HEK293 (cell line): ENCODE data around the gene IL17REL.

ENCODE experiments used
- CTCF ChIA-PET: fragments of 350-600 bp; formaldehyde crosslinking; extraction: SDS; loops from one replicate; lab custom pipeline; 2021; ENCODE audit warnings: antibody characterized with exemption; lab: Yijun Ruan, JAX
- POLR2A ChIA-PET: fragments of 300-600 bp; formaldehyde crosslinking; extraction: SDS; loops from one replicate; lab custom pipeline; 2020; ENCODE audit warnings: antibody characterized with exemption, inconsistent platforms; lab: Yijun Ruan, JAX
- H3K27ac ChIP-seq: fragments of 200-500 bp; sonication (Bioruptor generic); 2 replicates; pipeline ENCODE4 v1.5.1; 2014; ENCODE audit warnings: low read depth, low read length, control low read depth, inconsistent platforms; ENCODE audit errors: extremely low read depth
- H3K36me3 ChIP-seq, 2 experiments: fragments of 200-500 bp in 1 of 2; sonication (Bioruptor generic) in 1 of 2; 1 replicate in 1 of 2; 2 replicates in 1 of 2; pipeline ENCODE4 v1.5.1; 2014 to 2017; ENCODE audit warnings: inconsistent platforms in 2 of 2, low read length in 2 of 2; ENCODE audit not compliant: control insufficient read depth in 2 of 2, insufficient read depth in 1 of 2
- H3K4me1 ChIP-seq: fragments of 200-500 bp; sonication (Bioruptor generic); 2 replicates; pipeline ENCODE4 v1.5.1; 2014; ENCODE audit warnings: mild to moderate bottlenecking, low read length, inconsistent platforms; ENCODE audit not compliant: control insufficient read depth, insufficient read depth
- H3K4me3 ChIP-seq: 2 replicates; pipeline ENCODE4 v1.5.1; 2011; ENCODE audit warnings: low read depth, mild to moderate bottlenecking, control low read depth, low read length, moderate library complexity
- H3K9me3 ChIP-seq: fragments of 200-500 bp; sonication (Bioruptor generic); 2 replicates; pipeline ENCODE4 v1.5.1; 2014; ENCODE audit warnings: low read depth, low read length, inconsistent platforms; ENCODE audit not compliant: control insufficient read depth, insufficient read depth
- EGR2 ChIP-seq: fragments of 450-650 bp; formaldehyde crosslinking; IDR thresholded peaks from 2 replicates; pipeline ENCODE4 v1.5.1; 2016; ENCODE audit warnings: low read depth, missing biosample characterization, missing genetic modification characterization
- KLF10 ChIP-seq: fragments of 450-650 bp; IDR thresholded peaks from 2 replicates; pipeline ENCODE4 v1.5.1; 2018; ENCODE audit warnings: missing biosample characterization, mild to moderate bottlenecking, missing genetic modification characterization
- MEIS1 ChIP-seq: sonication (generic); formaldehyde crosslinking; IDR thresholded peaks from 2 replicates; pipeline ENCODE4 v1.8.1; 2022; ENCODE audit warnings: missing genetic modification reagents, mild to moderate bottlenecking, borderline replicate concordance
- OVOL3 ChIP-seq: fragments of 450-650 bp; formaldehyde crosslinking; IDR thresholded peaks from 2 replicates; pipeline ENCODE4 v1.5.1; 2016; ENCODE audit warnings: missing biosample characterization, missing genetic modification characterization
- SP2 ChIP-seq: fragments of 450-650 bp; formaldehyde crosslinking; IDR thresholded peaks from 2 replicates; pipeline ENCODE4 v1.5.1; 2016; ENCODE audit warnings: missing biosample characterization, missing genetic modification characterization
- YY1 ChIP-seq: fragments of 450-650 bp; formaldehyde crosslinking; IDR thresholded peaks from 2 replicates; pipeline ENCODE4 v1.5.1; 2018; ENCODE audit warnings: missing biosample characterization, missing genetic modification characterization
- ZBTB48 ChIP-seq: fragments of 450-650 bp; formaldehyde crosslinking; IDR thresholded peaks from 2 replicates; pipeline ENCODE4 v1.5.1; 2016; ENCODE audit warnings: missing biosample characterization, missing genetic modification characterization
- ZEB2 ChIP-seq: fragments of 450-650 bp; formaldehyde crosslinking; IDR thresholded peaks from 2 replicates; pipeline ENCODE4 v1.5.1; 2016; ENCODE audit warnings: missing biosample characterization, missing genetic modification characterization
- ZFHX2 ChIP-seq: fragments of 450-650 bp; formaldehyde crosslinking; conservative IDR thresholded peaks from 2 replicates; pipeline ENCODE4 v1.5.1; 2016; ENCODE audit warnings: missing biosample characterization, missing genetic modification characterization
- ZNF155 ChIP-seq: fragments of 450-650 bp; formaldehyde crosslinking; IDR thresholded peaks from 2 replicates; pipeline ENCODE4 v1.5.1; 2016; ENCODE audit warnings: missing biosample characterization, missing genetic modification characterization
- ZNF221 ChIP-seq: fragments of 450-650 bp; formaldehyde crosslinking; IDR thresholded peaks from 2 replicates; pipeline ENCODE4 v1.5.1; 2017; ENCODE audit warnings: missing biosample characterization, missing genetic modification characterization, borderline replicate concordance
- ZNF292 ChIP-seq: fragments of 450-650 bp; formaldehyde crosslinking; IDR thresholded peaks from 2 replicates; pipeline ENCODE4 v1.5.1; 2016; ENCODE audit warnings: low read depth, missing biosample characterization, missing genetic modification characterization, borderline replicate concordance
- ZNF311 ChIP-seq: fragments of 450-650 bp; formaldehyde crosslinking; IDR thresholded peaks from 2 replicates; pipeline ENCODE4 v1.5.1; 2017; ENCODE audit warnings: missing biosample characterization, missing genetic modification characterization, borderline replicate concordance
- ZNF394 ChIP-seq: fragments of 450-650 bp; formaldehyde crosslinking; IDR thresholded peaks from 2 replicates; pipeline ENCODE4 v1.5.1; 2016; ENCODE audit warnings: missing biosample characterization, missing genetic modification characterization, mild to moderate bottlenecking, moderate library complexity, borderline replicate concordance
- ZNF404 ChIP-seq: fragments of 450-650 bp; formaldehyde crosslinking; IDR thresholded peaks from 2 replicates; pipeline ENCODE4 v1.5.1; 2017; ENCODE audit warnings: missing biosample characterization, missing genetic modification characterization
- ZNF529 ChIP-seq: fragments of 450-650 bp; formaldehyde crosslinking; IDR thresholded peaks from 2 replicates; pipeline ENCODE4 v1.5.1; 2017; ENCODE audit warnings: missing genetic modification characterization, missing biosample characterization; ENCODE audit not compliant: insufficient replicate concordance
- ZNF658 ChIP-seq: fragments of 450-650 bp; formaldehyde crosslinking; IDR thresholded peaks from 2 replicates; pipeline ENCODE4; 2016; ENCODE audit warnings: missing biosample characterization, missing genetic modification characterization
- TF ChIP-seq, protein P1 (sequence below): fragments of 450-650 bp; formaldehyde crosslinking; IDR thresholded peaks from 2 replicates; pipeline ENCODE4 v1.5.1; 2016; ENCODE audit warnings: missing biosample characterization, missing genetic modification characterization
- TF ChIP-seq, protein P2 (sequence below): fragments of 450-650 bp; formaldehyde crosslinking; IDR thresholded peaks from 2 replicates; pipeline ENCODE4 v1.5.1; 2016; ENCODE audit warnings: missing biosample characterization, missing genetic modification characterization
- TF ChIP-seq, protein P3 (sequence below): fragments of 450-650 bp; formaldehyde crosslinking; IDR thresholded peaks from 2 replicates; pipeline ENCODE4; 2016; ENCODE audit warnings: missing biosample characterization, missing genetic modification characterization
- TF ChIP-seq, protein P4 (sequence below): fragments of 450-650 bp; formaldehyde crosslinking; IDR thresholded peaks from 2 replicates; pipeline ENCODE4 v1.5.1; 2016; ENCODE audit warnings: missing biosample characterization, missing genetic modification characterization
- TF ChIP-seq, protein P5 (sequence below): fragments of 450-650 bp; formaldehyde crosslinking; IDR thresholded peaks from 2 replicates; pipeline ENCODE4 v1.5.1; 2016; ENCODE audit warnings: missing biosample characterization, missing genetic modification characterization

Gene IL17REL

DNA sequence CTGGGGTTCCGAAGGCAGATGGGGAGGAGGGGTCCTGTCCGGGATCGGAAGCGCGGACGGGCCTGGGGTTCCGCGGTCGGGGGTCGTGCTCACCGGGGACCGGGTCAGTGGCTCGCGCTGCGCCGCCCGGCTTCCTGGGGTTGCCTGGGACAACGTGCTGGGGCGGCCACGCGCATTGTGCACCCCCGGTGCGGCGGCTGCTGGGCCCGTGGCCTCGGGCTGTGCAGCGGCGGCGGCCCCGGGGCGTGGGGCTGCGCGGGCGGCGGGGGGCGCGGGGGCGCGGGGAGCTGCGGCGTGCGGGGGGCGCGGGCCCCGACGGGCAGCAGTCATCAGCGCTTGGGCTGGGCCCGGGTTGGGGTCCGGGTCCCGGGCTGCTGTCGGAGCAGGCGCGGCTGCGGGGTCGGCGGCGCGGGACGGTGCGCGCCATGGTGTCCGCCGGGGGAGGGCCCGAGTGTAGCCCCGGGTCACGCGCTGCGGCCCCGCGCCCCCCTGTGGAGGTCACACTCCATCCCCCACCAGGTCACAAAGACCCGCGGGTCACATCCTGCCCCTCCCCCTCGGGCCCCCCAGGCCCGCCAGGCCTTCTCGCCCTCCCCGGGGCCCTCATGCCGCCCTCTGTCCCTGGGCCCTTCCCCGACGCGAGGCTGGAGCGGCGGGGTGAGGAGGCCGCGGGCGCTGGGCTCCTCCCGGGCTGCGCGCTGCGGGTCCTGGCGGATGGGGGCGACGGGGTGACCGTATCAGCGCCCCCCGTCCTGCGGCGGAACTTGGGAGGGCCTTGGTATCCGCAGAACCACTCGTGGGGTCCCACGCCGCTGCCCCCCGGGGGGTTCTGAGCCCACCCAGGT is 45.7 kb upstream of the IL17REL start, which contains the start of gene TTLL8:
TSS of gene TTLL8 (minus strand) at position 238 of the 845 bp plus-strand sequence.
- no peak for TF ChIP-seq ZNF311 (tag by site-specific recombination)
- TF ChIP-seq ZNF155 (tag by site-specific recombination), result no peak
- no peak for TF ChIP-seq YY1
- TF ChIP-seq OVOL3 (tag by site-specific recombination), result no peak
- TF ChIP-seq ZNF221 (tag by site-specific recombination), result no peak
- TF ChIP-seq, protein P1, sequence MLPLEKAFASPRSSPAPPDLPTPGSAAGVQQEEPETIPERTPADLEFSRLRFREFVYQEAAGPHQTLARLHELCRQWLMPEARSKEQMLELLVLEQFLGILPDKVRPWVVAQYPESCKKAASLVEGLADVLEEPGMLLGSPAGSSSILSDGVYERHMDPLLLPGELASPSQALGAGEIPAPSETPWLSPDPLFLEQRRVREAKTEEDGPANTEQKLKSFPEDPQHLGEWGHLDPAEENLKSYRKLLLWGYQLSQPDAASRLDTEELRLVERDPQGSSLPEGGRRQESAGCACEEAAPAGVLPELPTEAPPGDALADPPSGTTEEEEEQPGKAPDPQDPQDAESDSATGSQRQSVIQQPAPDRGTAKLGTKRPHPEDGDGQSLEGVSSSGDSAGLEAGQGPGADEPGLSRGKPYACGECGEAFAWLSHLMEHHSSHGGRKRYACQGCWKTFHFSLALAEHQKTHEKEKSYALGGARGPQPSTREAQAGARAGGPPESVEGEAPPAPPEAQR (tag by site-specific recombination), result no peak
- TF ChIP-seq, protein P2, sequence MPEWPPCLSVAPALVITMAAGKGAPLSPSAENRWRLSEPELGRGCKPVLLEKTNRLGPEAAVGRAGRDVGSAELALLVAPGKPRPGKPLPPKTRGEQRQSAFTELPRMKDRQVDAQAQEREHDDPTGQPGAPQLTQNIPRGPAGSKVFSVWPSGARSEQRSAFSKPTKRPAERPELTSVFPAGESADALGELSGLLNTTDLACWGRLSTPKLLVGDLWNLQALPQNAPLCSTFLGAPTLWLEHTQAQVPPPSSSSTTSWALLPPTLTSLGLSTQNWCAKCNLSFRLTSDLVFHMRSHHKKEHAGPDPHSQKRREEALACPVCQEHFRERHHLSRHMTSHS (tag by site-specific recombination), result no peak
- TF ChIP-seq, protein P3, sequence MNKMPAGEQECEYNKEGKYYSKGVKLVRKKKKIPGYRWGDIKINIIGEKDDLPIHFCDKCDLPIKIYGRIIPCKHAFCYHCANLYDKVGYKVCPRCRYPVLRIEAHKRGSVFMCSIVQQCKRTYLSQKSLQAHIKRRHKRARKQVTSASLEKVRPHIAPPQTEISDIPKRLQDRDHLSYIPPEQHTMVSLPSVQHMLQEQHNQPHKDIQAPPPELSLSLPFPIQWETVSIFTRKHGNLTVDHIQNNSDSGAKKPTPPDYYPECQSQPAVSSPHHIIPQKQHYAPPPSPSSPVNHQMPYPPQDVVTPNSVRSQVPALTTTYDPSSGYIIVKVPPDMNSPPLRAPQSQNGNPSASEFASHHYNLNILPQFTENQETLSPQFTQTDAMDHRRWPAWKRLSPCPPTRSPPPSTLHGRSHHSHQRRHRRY, result no peak
- no peak for TF ChIP-seq ZNF404 (tag by site-specific recombination)
- no peak for TF ChIP-seq SP2 (tag by site-specific recombination)
- no peak for TF ChIP-seq ZBTB48
- no peak for TF ChIP-seq ZEB2 (tag by site-specific recombination)
- no peak within 1 kb of the TSS for H3K27ac ChIP-seq
- POLR2A ChIA-PET, result no interaction called here
- CTCF ChIA-PET, result no interaction called here
- H3K4me1 ChIP-seq, result no peaks in the 10 kb centered on the region
- H3K9me3 ChIP-seq, result no peaks in the 10 kb centered on the region
- H3K36me3 ChIP-seq, result no peaks in the 10 kb centered on the region
- no peak within 1 kb of the TSS for H3K4me3 ChIP-seq

DNA sequence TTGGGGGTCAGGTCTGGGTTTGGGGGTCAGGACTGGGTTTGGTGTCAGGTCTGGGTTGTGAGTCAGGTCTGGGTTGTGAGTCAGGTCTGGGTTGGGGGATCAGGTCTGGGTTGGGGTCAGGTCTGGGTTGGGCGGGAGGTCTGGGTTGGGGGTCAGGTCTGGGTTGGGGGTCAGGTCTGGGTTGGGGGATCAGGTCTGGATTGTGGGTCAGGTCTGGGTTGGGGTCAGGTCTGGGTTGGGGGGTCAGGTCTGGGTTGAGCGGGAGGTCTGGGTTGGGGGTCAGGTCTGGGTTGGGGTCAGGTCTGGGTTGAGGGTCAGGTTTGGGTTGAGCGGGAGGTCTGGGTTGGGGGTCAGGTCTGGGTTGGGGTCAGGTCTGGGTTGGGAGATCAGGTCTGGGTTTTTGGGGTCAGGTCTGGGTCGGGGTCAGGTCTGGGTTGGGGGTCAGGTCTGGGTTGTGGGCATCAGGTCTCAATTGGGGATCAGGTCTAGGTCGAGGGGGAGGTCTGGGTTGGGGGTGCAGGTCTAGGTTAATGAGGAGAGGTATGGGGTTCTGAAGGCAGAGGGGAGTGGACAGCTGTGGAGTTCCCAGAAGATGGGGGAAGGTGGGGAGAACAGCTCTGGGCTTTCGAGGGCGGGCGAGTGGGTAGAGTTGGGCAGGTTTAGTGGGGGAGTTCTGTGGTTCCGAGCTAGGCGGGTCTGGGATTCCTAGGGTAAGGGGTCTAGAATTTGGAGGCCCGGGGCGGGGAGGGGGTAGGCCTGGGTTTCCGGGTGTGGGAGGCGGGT is 44.9 kb upstream of the IL17REL start:
- peak; percentile 21; the same call in 1 of the 2 replicates for TF ChIP-seq SP2 (tag by site-specific recombination)
- TF ChIP-seq ZNF394 (tag by site-specific recombination), result no peak
- TF ChIP-seq, protein P2 (tag by site-specific recombination), result no peak
- TF ChIP-seq ZNF658 (tag by site-specific recombination), result no peak
- no peak for TF ChIP-seq KLF10
- no peak for TF ChIP-seq ZNF529 (tag by site-specific recombination)
- TF ChIP-seq MEIS1, result no peak
- TF ChIP-seq, protein P4, sequence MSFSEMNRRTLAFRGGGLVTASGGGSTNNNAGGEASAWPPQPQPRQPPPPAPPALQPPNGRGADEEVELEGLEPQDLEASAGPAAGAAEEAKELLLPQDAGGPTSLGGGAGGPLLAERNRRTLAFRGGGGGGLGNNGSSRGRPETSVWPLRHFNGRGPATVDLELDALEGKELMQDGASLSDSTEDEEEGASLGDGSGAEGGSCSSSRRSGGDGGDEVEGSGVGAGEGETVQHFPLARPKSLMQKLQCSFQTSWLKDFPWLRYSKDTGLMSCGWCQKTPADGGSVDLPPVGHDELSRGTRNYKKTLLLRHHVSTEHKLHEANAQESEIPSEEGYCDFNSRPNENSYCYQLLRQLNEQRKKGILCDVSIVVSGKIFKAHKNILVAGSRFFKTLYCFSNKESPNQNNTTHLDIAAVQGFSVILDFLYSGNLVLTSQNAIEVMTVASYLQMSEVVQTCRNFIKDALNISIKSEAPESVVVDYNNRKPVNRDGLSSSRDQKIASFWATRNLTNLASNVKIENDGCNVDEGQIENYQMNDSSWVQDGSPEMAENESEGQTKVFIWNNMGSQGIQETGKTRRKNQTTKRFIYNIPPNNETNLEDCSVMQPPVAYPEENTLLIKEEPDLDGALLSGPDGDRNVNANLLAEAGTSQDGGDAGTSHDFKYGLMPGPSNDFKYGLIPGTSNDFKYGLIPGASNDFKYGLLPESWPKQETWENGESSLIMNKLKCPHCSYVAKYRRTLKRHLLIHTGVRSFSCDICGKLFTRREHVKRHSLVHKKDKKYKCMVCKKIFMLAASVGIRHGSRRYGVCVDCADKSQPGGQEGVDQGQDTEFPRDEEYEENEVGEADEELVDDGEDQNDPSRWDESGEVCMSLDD, result peak; percentile 42; the same call in 1 of the 2 replicates
- TF ChIP-seq ZFHX2 (tag by site-specific recombination), result peak; percentile 45; the same call in 1 of the 2 replicates
- TF ChIP-seq, protein P5, sequence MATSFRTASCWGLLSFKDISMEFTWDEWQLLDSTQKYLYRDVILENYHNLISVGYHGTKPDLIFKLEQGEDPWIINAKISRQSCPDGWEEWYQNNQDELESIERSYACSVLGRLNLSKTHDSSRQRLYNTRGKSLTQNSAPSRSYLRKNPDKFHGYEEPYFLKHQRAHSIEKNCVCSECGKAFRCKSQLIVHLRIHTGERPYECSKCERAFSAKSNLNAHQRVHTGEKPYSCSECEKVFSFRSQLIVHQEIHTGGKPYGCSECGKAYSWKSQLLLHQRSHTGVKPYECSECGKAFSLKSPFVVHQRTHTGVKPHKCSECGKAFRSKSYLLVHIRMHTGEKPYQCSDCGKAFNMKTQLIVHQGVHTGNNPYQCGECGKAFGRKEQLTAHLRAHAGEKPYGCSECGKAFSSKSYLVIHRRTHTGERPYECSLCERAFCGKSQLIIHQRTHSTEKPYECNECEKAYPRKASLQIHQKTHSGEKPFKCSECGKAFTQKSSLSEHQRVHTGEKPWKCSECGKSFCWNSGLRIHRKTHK, result no peak
- TF ChIP-seq EGR2 (tag by site-specific recombination), result 0 out of 2 replicates have a peak, but pooled peaks have one; percentile 32
- no peak for TF ChIP-seq ZNF292 (tag by site-specific recombination)

More for the DNA sequence above, 44.9 kb upstream of the IL17REL start:
- ChIA-PET CTCF (no interaction called here), POLR2A (no interaction called here)
- H3K4me3 ChIP-seq, result no peak overlapping the region
- no peaks in the 10 kb centered on the region for H3K9me3 ChIP-seq
- no peaks in the 10 kb centered on the region for H3K4me1 ChIP-seq
- no peak overlapping the region for H3K27ac ChIP-seq
- no peaks in the 10 kb centered on the region for H3K36me3 ChIP-seq
